ENCODE data around the gene VPS35L. TPM values are rescaled to one million over a fixed set of nuclear protein-coding genes. Genes with fewer than 3 reads are reported as not detected.

Gene VPS35L
- total and polyA plus RNA-seq, 10 of the 15 experiments (the other 5 are each of a cell fraction or from before 2014, with no cell fraction given) = 14.9 to 44.1 (median 26.3) TPM

GRCh38 chr16:19672378-19672777 lies 116.9 kb downstream of the VPS35L start:
- FAIRE-seq = no peak
- Histone ChIP-seq H3K4me2 (ENCODE audit: control insufficient read depth, insufficient read depth) (no peak overlapping the region), H2AFZ (ENCODE audit: control insufficient read depth, low read depth, low read length) (no peak overlapping the region), H3K79me2 (ENCODE audit: control insufficient read depth, insufficient read depth, low read length) (no peaks in the 10 kb centered on the region), H3K4me3 (no peak overlapping the region), H3K27ac (ENCODE audit: control insufficient read depth, insufficient read depth) (no peak overlapping the region), H3K27me3 (replicated peaks in 1 of 2; ENCODE audit: control insufficient read depth in 2 of 2, insufficient read depth in 2 of 2, low read length in 1 of 2) (no peaks in the 10 kb centered on the region), H3K36me3 (ENCODE audit: control insufficient read depth in 2 of 2, insufficient read depth in 2 of 2, low read length in 1 of 2) (no peaks in the 10 kb centered on the region; a peak in 1 of 4 replicates), H3K4me1 (ENCODE audit: control insufficient read depth, insufficient read depth, low read length) (no peaks in the 10 kb centered on the region), H3K9ac (ENCODE audit: control insufficient read depth, insufficient read depth, low read length) (no peak overlapping the region), H3K9me3 (replicated peaks; ENCODE audit: control insufficient read depth, insufficient read depth, low read length) (no peaks in the 10 kb centered on the region), H4K20me1 (ENCODE audit: control insufficient read depth, insufficient read depth) (no peaks in the 10 kb centered on the region)
- in situ Hi-C loops (cut with MboI) = no loop called here
- ChIA-PET SMC1A (ENCODE audit: uncharacterized antibody, unreplicated experiment) (no interaction called here), CTCF (no interaction called here), RAD21 (ENCODE audit: unreplicated experiment) (no interaction called here), POLR2A (no interaction called here)
- intact Hi-C loops (cut with micrococcal nuclease; ENCODE audit: unreplicated experiment) = no loop called here
- no peak for ATAC-seq
- 93% methylated on average over 4 of the region's 4 CpGs for WGBS (ENCODE audit: insufficient coverage, insufficient replicate concordance, low lambda C conversion rate, missing lambda C conversion rate)
- no TSS peak for BruUV-seq (replicated peaks)
- no peak for DNase-seq (ENCODE audit: low read depth, low spot score)
- TF ChIP-seq RFX5 (IDR thresholded peaks at IDR 0.05; ENCODE audit: low read depth, low read length) (no peak), ZBTB11 (CRISPR knock-in tag; IDR thresholded peaks at IDR 0.05) (no peak), STAT1 (conservative IDR thresholded peaks at IDR 0.05) (no peak), EP300 (IDR thresholded peaks at IDR 0.05; ENCODE audit: borderline replicate concordance in 1 of 2, control insufficient read depth in 1 of 2, low read depth in 2 of 2, low read length in 2 of 2) (no peak), PAX5 (IDR thresholded peaks at IDR 0.05; ENCODE audit: borderline replicate concordance, low read depth, low read length) (no peak), ZNF592 (IDR thresholded peaks at IDR 0.05) (no peak), ASH2L (IDR thresholded peaks at IDR 0.05; ENCODE audit: borderline replicate concordance, low read depth) (no peak), POLR2AphosphoS2 (IDR thresholded peaks at IDR 0.05; ENCODE audit: low read depth, low read length) (no peak), ZNF687 (IDR thresholded peaks at IDR 0.05) (no peak), ZSCAN29 (IDR thresholded peaks at IDR 0.05) (no peak), MLLT1 (IDR thresholded peaks at IDR 0.05) (no peak)
